ENCODE results near the gene DAAM2. TPM values are rescaled to one million over a fixed set of nuclear protein-coding genes. Genes with fewer than 3 reads are reported as not detected.
A peak's percentile ranks its signal among the peaks of the same experiment; 100 is the strongest.

Gene DAAM2
- total RNA-seq, 1 donor from 2014 or later, result 87.2 TPM

- DNase-seq (ENCODE audit: extremely low spot score, unreplicated experiment), result no peak
- Mint-ChIP-seq H3K4me1 (ENCODE audit: unreplicated experiment) (peaks cover 27% of the 10 kb centered on the region), H3K27ac (ENCODE audit: unreplicated experiment) (peak overlapping the region; percentile 37), H3K36me3 (ENCODE audit: unreplicated experiment) (peaks cover 24% of the 10 kb centered on the region), H3K9me3 (ENCODE audit: unreplicated experiment) (no peaks in the 10 kb centered on the region), H3K4me3 (ENCODE audit: unreplicated experiment) (no peak overlapping the region), H3K27me3 (ENCODE audit: unreplicated experiment) (no peaks in the 10 kb centered on the region)
- no peak for TF ChIP-seq CTCF (IDR thresholded peaks at IDR 0.05)
These were observed 49.1 kb downstream of the DAAM2 start for GRCh38 chr6:39841291-39841690.

GRCh38 chr6:39841923-39842322, 49.7 kb downstream of the DAAM2 start:
- peak overlapping the region; percentile 37 for H3K27ac Mint-ChIP-seq (ENCODE audit: unreplicated experiment)
- no peaks in the 10 kb centered on the region for H3K9me3 Mint-ChIP-seq (ENCODE audit: unreplicated experiment)
- DNase-seq (ENCODE audit: extremely low spot score, unreplicated experiment), result no peak
- H3K36me3 Mint-ChIP-seq (ENCODE audit: unreplicated experiment), result peaks cover 20% of the 10 kb centered on the region
- H3K4me1 Mint-ChIP-seq (ENCODE audit: unreplicated experiment), result peaks cover 21% of the 10 kb centered on the region
- H3K4me3 Mint-ChIP-seq (ENCODE audit: unreplicated experiment), result no peak overlapping the region
- H3K27me3 Mint-ChIP-seq (ENCODE audit: unreplicated experiment), result no peaks in the 10 kb centered on the region
- no peak for TF ChIP-seq CTCF (IDR thresholded peaks at IDR 0.05)

- peak; percentile 13 for TF ChIP-seq CTCF (IDR thresholded peaks at IDR 0.05)
- no peak overlapping the region for H3K4me3 Mint-ChIP-seq (ENCODE audit: unreplicated experiment)
- H3K36me3 Mint-ChIP-seq (ENCODE audit: unreplicated experiment), result peaks cover 23% of the 10 kb centered on the region
- H3K9me3 Mint-ChIP-seq (ENCODE audit: unreplicated experiment), result no peaks in the 10 kb centered on the region
- H3K27ac Mint-ChIP-seq (ENCODE audit: unreplicated experiment), result peak overlapping the region; percentile 52
- H3K4me1 Mint-ChIP-seq (ENCODE audit: unreplicated experiment), result peaks cover 29% of the 10 kb centered on the region
- H3K27me3 Mint-ChIP-seq (ENCODE audit: unreplicated experiment), result no peaks in the 10 kb centered on the region
- no peak for DNase-seq (ENCODE audit: extremely low spot score, unreplicated experiment)
These were observed 51.3 kb downstream of the DAAM2 start for GRCh38 chr6:39843305-39844020.

- TF ChIP-seq CTCF (IDR thresholded peaks at IDR 0.05), result no peak
- Mint-ChIP-seq H3K36me3 (ENCODE audit: unreplicated experiment) (peaks cover 20% of the 10 kb centered on the region), H3K9me3 (ENCODE audit: unreplicated experiment) (no peaks in the 10 kb centered on the region), H3K27me3 (ENCODE audit: unreplicated experiment) (no peaks in the 10 kb centered on the region), H3K4me3 (ENCODE audit: unreplicated experiment) (no peak overlapping the region), H3K4me1 (ENCODE audit: unreplicated experiment) (peaks cover 33% of the 10 kb centered on the region), H3K27ac (ENCODE audit: unreplicated experiment) (no peak overlapping the region)
- DNase-seq (ENCODE audit: extremely low spot score, unreplicated experiment), result no peak
These were observed 52.7 kb downstream of the DAAM2 start for GRCh38 chr6:39844866-39845265.

GRCh38 chr6:39847221-39847620, 55.0 kb downstream of the DAAM2 start:
- no peak for TF ChIP-seq CTCF (IDR thresholded peaks at IDR 0.05)
- DNase-seq (ENCODE audit: extremely low spot score, unreplicated experiment), result no peak
- Mint-ChIP-seq H3K4me1 (ENCODE audit: unreplicated experiment) (peaks cover 45% of the 10 kb centered on the region), H3K36me3 (ENCODE audit: unreplicated experiment) (peaks cover 18% of the 10 kb centered on the region), H3K27me3 (ENCODE audit: unreplicated experiment) (no peaks in the 10 kb centered on the region), H3K9me3 (ENCODE audit: unreplicated experiment) (no peaks in the 10 kb centered on the region), H3K4me3 (ENCODE audit: unreplicated experiment) (no peak overlapping the region), H3K27ac (ENCODE audit: unreplicated experiment) (no peak overlapping the region)
